GM18508 (cell line): ENCODE measurements around the gene TLK1.
"Not testable (repeated sequence)": the region's sequence is repeated elsewhere in the genome, so short reads cannot be mapped to it uniquely, and the experiment has no call there.

Source experiments
- ATAC-seq: cut with Tn5 transposase; IDR thresholded peaks from one replicate; pipeline ENCODE4 v1.9.1; 2021; ENCODE audit warnings: moderate number of reproducible peaks; ENCODE audit not compliant: insufficient read depth, unreplicated experiment

The TLK1 gene

DNA sequence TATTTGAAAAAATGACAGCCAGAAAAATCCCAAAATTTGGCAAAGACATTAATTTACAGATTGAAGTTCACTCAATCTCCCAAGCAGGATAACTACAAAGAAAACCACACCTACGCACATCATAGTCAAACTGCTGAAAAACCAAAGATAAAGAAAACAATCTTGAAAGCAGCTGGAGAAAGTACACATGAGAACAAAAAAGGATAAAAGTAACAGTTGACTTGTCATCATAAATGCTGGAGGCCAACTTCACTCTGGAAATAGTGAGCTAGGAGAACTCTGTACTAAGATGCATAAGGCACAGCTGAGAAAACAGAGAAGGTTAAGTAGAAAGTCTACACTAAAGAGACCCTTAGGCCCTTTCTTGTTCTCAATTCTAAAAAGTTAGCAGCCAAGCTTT, 73.1 kb downstream of the TLK1 start:
- no peak for ATAC-seq

- no peak for ATAC-seq
Observed at GRCh38 chr2:171086352-171087290, 74.1 kb downstream of the TLK1 start.

DNA sequence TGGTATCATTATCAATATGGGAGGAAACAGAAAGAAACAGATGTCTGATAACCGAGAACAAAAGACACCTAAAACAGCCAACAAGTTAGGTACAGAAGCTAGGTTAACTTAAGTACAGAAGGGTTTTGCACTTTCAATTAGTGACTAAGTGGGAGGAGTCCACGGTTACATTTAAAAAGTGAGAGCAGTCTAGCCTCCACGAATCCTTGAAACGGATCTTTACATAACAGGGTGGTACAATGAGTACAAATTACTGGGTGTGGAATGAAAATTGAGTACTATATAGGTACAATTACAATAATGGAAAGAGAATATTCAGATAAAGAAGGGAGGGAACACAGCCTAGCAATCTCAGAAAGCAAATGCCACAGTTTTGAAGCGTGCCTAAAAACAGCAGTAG, 76.6 kb downstream of the TLK1 start:
- ATAC-seq = no peak

DNA sequence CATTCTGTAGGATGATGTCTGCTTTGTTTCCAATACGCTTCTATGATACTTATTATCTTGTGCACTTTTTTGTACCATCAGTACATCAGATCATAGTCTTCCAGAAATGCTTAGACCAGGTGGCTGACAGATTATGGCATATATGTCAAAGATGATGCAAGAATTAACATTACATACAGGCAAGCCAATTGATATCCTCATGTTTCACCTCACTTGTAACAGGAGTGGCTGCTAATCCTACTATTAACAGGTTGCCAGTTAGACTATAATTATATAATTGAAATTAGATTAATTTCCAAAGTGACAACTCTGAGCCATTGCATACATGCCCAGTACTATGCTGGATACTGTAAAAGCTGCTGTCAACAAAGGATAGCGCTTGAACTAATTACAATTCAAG, 77.2 kb downstream of the TLK1 start:
- no peak for ATAC-seq

DNA sequence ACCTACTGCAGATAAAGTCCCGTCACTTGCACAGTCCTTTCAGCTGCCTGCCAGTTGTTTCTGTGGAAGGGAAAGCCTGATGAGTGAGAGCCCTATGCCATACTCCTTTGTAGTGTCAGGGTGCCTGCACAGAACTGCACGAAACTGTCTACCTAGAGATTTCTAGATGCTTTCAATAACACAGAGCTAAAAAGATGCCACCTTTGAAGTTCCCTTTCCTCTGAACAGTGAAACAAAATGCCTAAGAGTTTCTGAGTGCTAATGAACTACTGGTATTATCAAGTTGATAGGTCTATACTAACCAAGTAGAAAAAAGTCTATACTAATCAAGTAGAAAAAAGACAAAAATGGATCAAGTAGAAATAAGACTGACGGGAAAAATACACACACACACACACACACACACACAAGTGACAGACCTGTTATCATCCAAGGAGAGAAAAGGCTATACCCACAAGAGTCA, 79.0 kb downstream of the TLK1 start:
- no peak for ATAC-seq

GRCh38 chr2:171080607-171081006, 80.1 kb downstream of the TLK1 start:
- ATAC-seq = no peak

- not testable (repeated sequence) for ATAC-seq
Observed at GRCh38 chr2:171076422-171076821, 84.3 kb downstream of the TLK1 start.

DNA sequence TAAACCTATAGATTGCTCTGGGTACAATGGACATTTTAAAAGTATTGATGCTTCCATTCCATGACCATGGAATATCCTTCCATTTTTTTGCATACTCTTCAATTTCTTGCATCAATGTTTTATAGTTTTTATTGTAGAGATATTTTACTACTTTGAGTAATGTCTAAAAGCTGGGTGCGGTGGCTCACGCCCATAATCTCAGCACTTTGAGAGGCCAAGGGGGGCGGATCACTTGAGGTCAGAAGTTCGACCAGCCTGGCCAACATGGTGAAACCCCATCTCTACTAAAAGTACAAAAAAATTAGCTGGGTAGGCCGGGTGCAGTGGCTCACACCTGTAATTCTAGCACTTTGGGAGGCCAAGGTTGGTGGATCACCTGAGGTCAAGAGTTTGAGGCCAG, 88.5 kb downstream of the TLK1 start:
- ATAC-seq = no peak

DNA sequence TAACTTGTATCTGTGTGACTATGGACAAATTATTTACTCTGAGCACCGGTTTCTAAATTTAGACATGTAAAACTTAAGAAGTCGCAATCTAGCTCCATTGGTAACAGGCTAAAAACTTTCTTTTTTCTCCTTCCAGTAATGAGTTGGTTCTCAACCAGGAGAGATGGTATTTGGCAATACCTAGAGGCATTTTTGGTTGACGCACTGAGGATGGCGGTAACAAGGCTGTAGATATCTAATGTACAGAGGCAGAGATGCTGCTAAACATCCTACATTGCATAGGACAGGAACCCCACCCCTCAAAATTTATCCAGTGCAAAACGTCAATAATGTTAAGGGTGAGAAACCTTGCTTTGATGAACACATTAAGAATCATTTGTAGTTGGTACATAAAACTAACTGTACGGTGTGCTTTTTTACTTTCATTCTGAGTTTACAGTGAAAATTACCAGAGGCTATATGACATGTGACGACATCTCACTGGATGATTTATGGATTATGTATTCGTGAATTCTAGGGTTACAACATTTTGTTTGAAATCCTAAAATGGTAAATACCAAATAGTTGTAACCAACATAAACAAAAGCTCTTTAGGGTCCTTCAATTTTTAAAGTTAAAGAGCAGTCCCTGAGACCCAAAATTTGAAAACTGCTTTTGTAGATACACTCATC, 91.3 kb downstream of the TLK1 start:
- no peak for ATAC-seq

- ATAC-seq = no peak
Observed at GRCh38 chr2:171066110-171066509, 94.6 kb downstream of the TLK1 start.

GRCh38 chr2:171057575-171057974, 103.1 kb downstream of the TLK1 start:
- no peak for ATAC-seq

DNA sequence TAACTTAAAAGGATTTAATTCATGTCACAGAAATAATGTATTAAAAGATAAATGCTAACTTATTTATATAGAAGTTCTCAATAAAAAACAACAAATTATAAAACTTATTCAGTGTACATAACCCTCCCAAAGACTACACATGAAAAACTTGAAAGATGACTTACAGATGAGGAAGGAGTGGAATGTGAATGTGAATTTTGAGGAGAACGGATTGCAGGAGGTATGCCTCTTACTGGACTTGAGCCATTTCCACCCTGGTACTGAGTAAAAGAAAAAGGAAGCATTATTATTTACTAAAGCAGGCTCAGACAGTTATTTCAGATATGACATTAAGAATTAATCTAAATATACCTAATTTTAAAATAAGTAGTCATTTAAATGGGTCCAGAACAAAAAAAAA, 104.4 kb downstream of the TLK1 start:
- ATAC-seq = no peak

GRCh38 chr2:171049691-171050090, 111.0 kb downstream of the TLK1 start:
- ATAC-seq = no peak

GRCh38 chr2:171046048-171046560, 114.6 kb downstream of the TLK1 start:
- ATAC-seq = no peak

DNA sequence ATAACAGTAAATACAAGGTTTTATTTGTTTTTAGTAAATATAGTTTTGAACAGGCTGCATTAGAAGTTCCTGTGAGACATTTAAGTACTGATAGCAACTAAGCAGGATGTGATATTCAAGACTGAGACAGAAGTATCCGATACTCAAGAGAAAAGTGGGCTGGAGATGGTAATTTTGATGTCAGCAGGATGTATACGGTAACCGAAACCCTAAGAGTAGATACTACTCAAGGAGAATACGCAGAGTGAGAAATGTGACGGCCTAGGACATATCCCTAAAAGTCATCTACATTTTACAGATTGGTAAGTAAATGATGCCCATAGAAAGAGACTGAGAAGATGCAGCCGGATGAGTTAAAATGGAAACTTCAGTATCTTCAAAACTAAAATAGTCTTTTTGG, 116.3 kb downstream of the TLK1 start:
- no peak for ATAC-seq

DNA sequence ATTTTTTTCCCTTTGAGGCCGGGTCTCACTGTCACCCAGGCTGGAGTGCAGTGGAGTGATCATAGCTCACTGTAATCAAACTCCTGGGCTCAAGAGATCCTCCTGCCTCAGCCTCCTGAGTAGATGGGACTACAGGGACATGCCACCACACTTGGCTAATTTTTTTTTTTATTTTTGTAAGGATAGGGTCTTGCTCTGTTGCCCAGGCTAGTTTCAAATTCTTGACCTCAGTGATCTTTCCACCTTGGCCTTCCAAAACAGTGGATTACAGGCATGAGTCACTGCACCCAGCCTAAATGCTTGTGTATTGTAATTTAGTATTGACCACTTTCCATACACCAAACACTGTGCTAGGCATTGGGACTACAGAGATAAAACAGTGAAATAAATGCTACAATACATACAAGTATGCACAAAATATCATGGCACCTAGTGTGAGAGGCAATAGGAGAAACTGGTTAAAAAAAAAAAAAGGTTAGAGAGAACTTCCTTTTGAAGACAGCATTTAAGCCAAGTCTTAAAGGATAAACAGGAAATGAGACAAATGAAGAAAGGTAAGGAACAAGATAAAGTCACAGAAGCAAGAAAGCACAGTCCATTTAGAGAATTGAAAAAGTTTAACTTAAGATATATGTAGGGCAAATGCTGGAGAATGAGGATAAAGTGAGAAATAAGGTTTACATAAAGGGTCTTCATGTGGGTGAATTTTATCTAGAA, 118.3 kb downstream of the TLK1 start:
- ATAC-seq = no peak

DNA sequence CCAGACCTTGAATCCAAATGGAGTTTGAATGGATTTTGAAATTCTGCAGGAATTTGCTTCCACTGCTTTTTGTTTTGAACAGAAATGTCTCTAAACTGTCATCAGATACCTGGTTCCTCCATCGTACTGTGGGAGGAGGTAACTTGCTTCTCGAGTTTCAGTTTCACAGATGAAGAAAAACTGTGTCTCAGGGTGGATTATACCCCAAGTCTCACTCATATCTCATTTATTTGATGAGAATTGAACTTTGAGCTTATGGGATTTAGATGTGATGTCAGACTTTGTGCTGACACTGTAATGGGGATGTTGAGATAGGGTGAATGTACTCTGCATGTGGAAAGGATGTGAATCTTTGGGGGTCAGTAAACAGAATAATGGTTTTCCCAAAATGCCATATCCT, 124.2 kb downstream of the TLK1 start:
- no peak for ATAC-seq

DNA sequence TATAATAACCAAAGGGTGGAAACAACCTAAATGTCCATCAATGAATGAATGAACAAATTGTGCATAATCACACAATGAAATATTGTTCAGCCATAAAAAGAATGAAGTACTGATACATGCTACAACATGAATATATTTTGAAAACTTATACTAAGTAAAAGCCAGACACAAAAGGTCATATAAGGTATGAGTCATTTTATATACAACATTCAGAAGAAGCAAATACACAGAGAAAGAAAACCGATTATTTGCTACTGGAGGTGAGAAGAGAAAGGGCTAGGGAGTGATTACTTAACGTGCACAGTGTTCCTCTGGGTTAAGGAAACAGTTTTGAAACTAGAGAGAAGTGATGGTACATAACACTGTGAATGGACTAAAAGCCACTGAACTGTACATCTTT, 126.4 kb downstream of the TLK1 start:
- no peak for ATAC-seq

GRCh38 chr2:171025214-171025613, 135.5 kb downstream of the TLK1 start:
- ATAC-seq = no peak

- no peak for ATAC-seq
Observed at GRCh38 chr2:171018522-171018921, 142.2 kb downstream of the TLK1 start.

- ATAC-seq = no peak
Observed at GRCh38 chr2:171016125-171016524, 144.6 kb downstream of the TLK1 start.
